CD14-positive monocyte (primary cell): ENCODE measurements around the gene EXOC4. TPM values are rescaled to one million over a fixed set of nuclear protein-coding genes. Genes with fewer than 3 reads are reported as not detected.

Experiments used
- DNase-seq, 3 donors: peaks; one replicate each; pipeline ENCODE4 v3.0.0-alpha.2; 2011 to 2022
- H2AFZ ChIP-seq: 2 replicates; pipeline ENCODE4 v1.6.0; 2012; ENCODE audit warnings: mild to moderate bottlenecking, low read depth, low read length, inconsistent platforms; ENCODE audit not compliant: insufficient read depth, poor library complexity, severe bottlenecking
- H3K27ac ChIP-seq, 2 donors: 1 replicate in 1 of 2; 2 replicates in 1 of 2; pipeline ENCODE4 v1.5.1; 2012 to 2013; ENCODE audit warnings: low read length in 2 of 2, control low read depth in 1 of 2, inconsistent platforms in 1 of 2, low read depth in 1 of 2, mild to moderate bottlenecking in 1 of 2
- H3K27me3 ChIP-seq, 2 donors: one replicate each; pipeline versions ENCODE4 v1.6.0 to v1.6.1; 2011 to 2013; ENCODE audit warnings: low read length in 2 of 2; ENCODE audit not compliant: control insufficient read depth in 2 of 2, insufficient read depth in 2 of 2
- H3K36me3 ChIP-seq, 2 donors: replicated peaks in 1 of 2; 1 replicate in 1 of 2; 2 replicates in 1 of 2; pipeline versions ENCODE4 v1.5.1 to v1.6.1; 2012 to 2013; ENCODE audit warnings: low read length in 2 of 2, control low read depth in 1 of 2, inconsistent platforms in 1 of 2, mild to moderate bottlenecking in 1 of 2; ENCODE audit not compliant: insufficient read depth in 2 of 2, control insufficient read depth in 1 of 2
- H3K4me1 ChIP-seq, 2 donors: 1 replicate in 1 of 2; 2 replicates in 1 of 2; pipeline versions ENCODE4 v1.5.1 to v1.6.1; 2012 to 2013; ENCODE audit warnings: low read length in 2 of 2, control low read depth in 1 of 2, inconsistent platforms in 1 of 2, mild to moderate bottlenecking in 1 of 2, moderate library complexity in 1 of 2; ENCODE audit not compliant: insufficient read depth in 2 of 2, control insufficient read depth in 1 of 2
- H3K4me2 ChIP-seq: replicated peaks from 2 replicates; pipeline ENCODE3; 2012; ENCODE audit warnings: low read length, moderate library complexity, mild to moderate bottlenecking; ENCODE audit not compliant: poor library complexity, severe bottlenecking; ENCODE audit errors: extremely low read depth
- H3K4me3 ChIP-seq, 3 experiments: fragments of 200-600 bp in 1 of 3; sonication (generic) in 1 of 3; replicated peaks in 1 of 3; 1 replicate in 2 of 3; 2 replicates in 1 of 3; pipeline ENCODE4 v1.5.1; 2011 to 2013; ENCODE audit warnings: low read length in 3 of 3, mild to moderate bottlenecking in 3 of 3, control low read depth in 2 of 3, low read depth in 2 of 3, inconsistent platforms in 1 of 3, moderate library complexity in 1 of 3
- H3K79me2 ChIP-seq: 2 replicates; pipeline ENCODE4 v1.6.0; 2012; ENCODE audit warnings: mild to moderate bottlenecking, control low read depth, inconsistent platforms, low read length, moderate library complexity; ENCODE audit not compliant: insufficient read depth
- H3K9ac ChIP-seq: 2 replicates; pipeline ENCODE4 v1.6.0; 2017; ENCODE audit warnings: low read length, mild to moderate bottlenecking; ENCODE audit not compliant: insufficient read depth, poor library complexity, severe bottlenecking
- H3K9me3 ChIP-seq, 2 donors: replicated peaks in 1 of 2; 1 replicate in 1 of 2; 2 replicates in 1 of 2; pipeline versions ENCODE4 v1.5.1 to v1.6.1; 2012 to 2013; ENCODE audit warnings: low read length in 2 of 2, control low read depth in 1 of 2; ENCODE audit not compliant: control insufficient read depth in 1 of 2, insufficient read depth in 1 of 2
- H4K20me1 ChIP-seq: 2 replicates; pipeline ENCODE4 v1.6.0; 2012; ENCODE audit warnings: mild to moderate bottlenecking, low read length, control low read depth, moderate library complexity; ENCODE audit not compliant: insufficient read depth
- H3K27ac Mint-ChIP-seq, 7 donors: one replicate each; pipeline ENCODE4 v1.8.0; 2020; ENCODE audit warnings: mild to moderate bottlenecking in 7 of 7, mixed read lengths in 7 of 7, moderate library complexity in 6 of 7, inconsistent platforms in 2 of 7
- H3K27me3 Mint-ChIP-seq, 3 donors: one replicate each; pipeline ENCODE4 v1.8.0; 2021 to 2022; ENCODE audit warnings: low read depth in 3 of 3, mild to moderate bottlenecking in 3 of 3, mixed read lengths in 3 of 3, moderate library complexity in 3 of 3, inconsistent platforms in 1 of 3
- H3K36me3 Mint-ChIP-seq, 2 donors: one replicate each; pipeline ENCODE4 v1.8.0; 2020; ENCODE audit warnings: mixed read lengths in 2 of 2, inconsistent platforms in 1 of 2, mild to moderate bottlenecking in 1 of 2
- H3K4me1 Mint-ChIP-seq: one replicate; pipeline ENCODE4 v1.8.0; 2020; ENCODE audit warnings: mild to moderate bottlenecking, mixed read lengths
- H3K4me3 Mint-ChIP-seq, 2 donors: one replicate each; pipeline ENCODE4 v1.8.0; 2020; ENCODE audit warnings: mild to moderate bottlenecking in 2 of 2, mixed read lengths in 2 of 2, moderate library complexity in 1 of 2
- H3K9me3 Mint-ChIP-seq, 7 donors: one replicate each; pipeline ENCODE4 v1.8.0; 2020 to 2022; ENCODE audit warnings: mixed read lengths in 7 of 7, mild to moderate bottlenecking in 6 of 7, moderate library complexity in 6 of 7, inconsistent platforms in 2 of 7
- WGBS: methylation state at CpG from one replicate; pipeline ENCODE4 v1.1.5; 2013; ENCODE audit warnings: missing lambda C conversion rate; ENCODE audit not compliant: insufficient coverage; 5-methylcytosine and 5-hydroxymethylcytosine counted together
- intact Hi-C, 2 donors: fragments of 100-400 bp; cut with micrococcal nuclease; formaldehyde crosslinking; loops; one replicate each; pipeline versions ENCODE4 v1.15.0 to v1.15.1; 2023
- polyA plus RNA-seq, 3 donors: library from polyadenylated mRNA; depleted of rRNA in 1 of 3; unstranded in 2 of 3; stranded (reverse) in 1 of 3; fragments of 300-500 nt in 2 of 3; fragments of >200 nt in 1 of 3; fragmentation: Illumina TruSeq in 2 of 3; gene quantifications; 1 replicate in 2 of 3; 2 replicates in 1 of 3; pipeline ENCODE4 v1.2.3, GENCODE V29; 2012 to 2021
- TF ChIP-seq, protein P1 (sequence below): fragments of 200-600 bp; IDR thresholded peaks from one replicate; pipeline ENCODE4 v1.8.0; 2022; ENCODE audit warnings: antibody characterized with exemption, mild to moderate bottlenecking

Gene EXOC4
- polyA plus RNA-seq, 3 donors, result 20.6 to 22.3 (median 22.3) TPM

DNA sequence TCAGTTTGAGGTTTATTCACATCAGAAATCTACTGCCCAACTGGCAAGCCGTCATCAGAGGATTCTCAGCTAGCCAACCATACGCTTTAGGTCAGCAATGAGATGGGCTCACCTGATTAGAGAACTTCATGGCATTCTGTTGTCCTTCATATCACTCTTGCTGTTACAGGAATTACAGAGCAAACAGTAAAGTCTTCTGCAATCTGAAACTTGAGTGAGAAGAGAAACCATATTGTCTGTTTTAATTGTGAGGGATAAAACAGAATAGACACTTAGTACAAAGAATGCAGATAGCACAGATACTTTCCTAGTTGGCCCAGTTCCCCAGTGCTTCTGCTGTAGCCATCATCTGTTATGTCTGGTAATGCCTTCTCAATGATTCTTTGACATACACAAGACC, 366.6 kb downstream of the EXOC4 start:
- Histone ChIP-seq H3K4me1 (no peaks in the 10 kb centered on the region), H2AFZ (no peak overlapping the region), H3K27me3 (no peaks in the 10 kb centered on the region), H3K9me3 (no peaks in the 10 kb centered on the region), H3K4me3 (no peak overlapping the region), H4K20me1 (no peaks in the 10 kb centered on the region), H3K36me3 (no peaks in the 10 kb centered on the region), H3K79me2 (no peaks in the 10 kb centered on the region), H3K27ac (no peak overlapping the region), H3K4me2 (no peak overlapping the region), H3K9ac (no peak overlapping the region)
- WGBS, result no CpG with 5 or more reads among the region's 2 CpGs
- DNase-seq, result no peak
- Mint-ChIP-seq H3K27me3 (no peaks in the 10 kb centered on the region), H3K4me3 (no peak overlapping the region), H3K27ac (no peak overlapping the region), H3K9me3 (no peaks in the 10 kb centered on the region), H3K36me3 (peaks cover 0 to 3% of the 10 kb centered on the region in 2 donors), H3K4me1 (no peaks in the 10 kb centered on the region)
- TF ChIP-seq, protein P1, sequence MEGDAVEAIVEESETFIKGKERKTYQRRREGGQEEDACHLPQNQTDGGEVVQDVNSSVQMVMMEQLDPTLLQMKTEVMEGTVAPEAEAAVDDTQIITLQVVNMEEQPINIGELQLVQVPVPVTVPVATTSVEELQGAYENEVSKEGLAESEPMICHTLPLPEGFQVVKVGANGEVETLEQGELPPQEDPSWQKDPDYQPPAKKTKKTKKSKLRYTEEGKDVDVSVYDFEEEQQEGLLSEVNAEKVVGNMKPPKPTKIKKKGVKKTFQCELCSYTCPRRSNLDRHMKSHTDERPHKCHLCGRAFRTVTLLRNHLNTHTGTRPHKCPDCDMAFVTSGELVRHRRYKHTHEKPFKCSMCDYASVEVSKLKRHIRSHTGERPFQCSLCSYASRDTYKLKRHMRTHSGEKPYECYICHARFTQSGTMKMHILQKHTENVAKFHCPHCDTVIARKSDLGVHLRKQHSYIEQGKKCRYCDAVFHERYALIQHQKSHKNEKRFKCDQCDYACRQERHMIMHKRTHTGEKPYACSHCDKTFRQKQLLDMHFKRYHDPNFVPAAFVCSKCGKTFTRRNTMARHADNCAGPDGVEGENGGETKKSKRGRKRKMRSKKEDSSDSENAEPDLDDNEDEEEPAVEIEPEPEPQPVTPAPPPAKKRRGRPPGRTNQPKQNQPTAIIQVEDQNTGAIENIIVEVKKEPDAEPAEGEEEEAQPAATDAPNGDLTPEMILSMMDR, result no peak
- intact Hi-C loops, result no loop called here

DNA sequence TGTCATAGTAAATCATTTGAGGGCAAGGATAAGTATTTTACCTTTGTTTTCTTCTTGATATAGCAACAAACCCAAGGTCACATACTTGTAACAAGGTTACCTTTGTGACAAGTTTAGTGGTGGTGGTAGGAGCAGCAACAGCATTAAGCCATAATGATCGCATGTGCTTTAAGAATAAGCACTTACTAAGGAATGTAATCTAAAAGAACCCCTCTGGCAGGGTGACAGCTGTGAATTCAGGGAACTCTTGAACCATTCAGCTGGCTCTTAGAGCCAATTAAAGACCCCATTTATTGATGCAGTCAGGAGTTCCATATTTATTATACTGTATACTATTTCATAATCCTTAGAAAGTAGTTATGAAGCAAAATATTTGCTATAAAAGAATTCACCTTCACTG, 370.8 kb downstream of the EXOC4 start:
- H4K20me1 ChIP-seq, result no peaks in the 10 kb centered on the region

More for the DNA sequence above, 370.8 kb downstream of the EXOC4 start:
- Histone ChIP-seq H3K4me3 (no peak overlapping the region), H3K79me2 (no peaks in the 10 kb centered on the region), H3K27ac (no peak overlapping the region), H2AFZ (no peak overlapping the region), H3K4me2 (no peak overlapping the region), H3K9me3 (no peaks in the 10 kb centered on the region), H3K27me3 (no peaks in the 10 kb centered on the region), H3K36me3 (no peaks in the 10 kb centered on the region), H3K4me1 (no peaks in the 10 kb centered on the region), H3K9ac (no peak overlapping the region)
- intact Hi-C loops, result no loop called here
- no peak for DNase-seq
- WGBS, result no CpG with 5 or more reads among the region's 1 CpG
- TF ChIP-seq, protein P1, result no peak
- Mint-ChIP-seq H3K27ac (no peak overlapping the region), H3K9me3 (peaks cover 0 to 5% (median 0%) of the 10 kb centered on the region in 7 donors), H3K36me3 (peaks cover 0 to 3% of the 10 kb centered on the region in 2 donors), H3K4me1 (peaks cover 11% of the 10 kb centered on the region), H3K27me3 (no peaks in the 10 kb centered on the region), H3K4me3 (no peak overlapping the region)
